NCI-H2107 treated with DMSO at 0.1 percent for 48 hours (cell line): ENCODE measurements around the gene TUT4.

Experiments used
- DNase-seq: peaks from one replicate; lab custom pipeline; 2025; ENCODE audit not compliant: unreplicated experiment; lab: John Stamatoyannopoulos, UW

TUT4 gene

GRCh38 chr1:52476943-52477342 lies 75.9 kb downstream of the TUT4 start:
- no peak for DNase-seq

- DNase-seq, result no peak
These were observed 78.1 kb downstream of the TUT4 start for GRCh38 chr1:52474807-52475206.

GRCh38 chr1:52473039-52473438 lies 79.9 kb downstream of the TUT4 start:
- no peak for DNase-seq

GRCh38 chr1:52472384-52472783 lies 80.5 kb downstream of the TUT4 start:
- no peak for DNase-seq

GRCh38 chr1:52469108-52469507 lies 83.8 kb downstream of the TUT4 start:
- DNase-seq, result no peak

- DNase-seq, result no peak
These were observed 89.0 kb downstream of the TUT4 start for GRCh38 chr1:52463891-52464290.

GRCh38 chr1:52461821-52462220 lies 91.1 kb downstream of the TUT4 start:
- no peak for DNase-seq

- DNase-seq, result no peak
These were observed 92.2 kb downstream of the TUT4 start for GRCh38 chr1:52460694-52461093.

GRCh38 chr1:52455686-52456085 lies 97.2 kb downstream of the TUT4 start:
- DNase-seq, result no peak

- no peak for DNase-seq
These were observed 98.1 kb downstream of the TUT4 start for GRCh38 chr1:52454779-52455178.

GRCh38 chr1:52454127-52454526 lies 98.8 kb downstream of the TUT4 start:
- no peak for DNase-seq

GRCh38 chr1:52444463-52444862 lies 108.4 kb downstream of the TUT4 start:
- DNase-seq, result no peak

- no peak for DNase-seq
These were observed 112.9 kb downstream of the TUT4 start for GRCh38 chr1:52439976-52440375.

- DNase-seq, result no peak
These were observed 116.1 kb downstream of the TUT4 start for GRCh38 chr1:52436817-52437216.

- DNase-seq, result no peak
These were observed 117.2 kb downstream of the TUT4 start for GRCh38 chr1:52435650-52436049.

GRCh38 chr1:52435211-52435610 lies 117.7 kb downstream of the TUT4 start:
- DNase-seq, result no peak

- no peak for DNase-seq
These were observed 120.1 kb downstream of the TUT4 start for GRCh38 chr1:52432807-52433206.

GRCh38 chr1:52427152-52427551 lies 125.7 kb downstream of the TUT4 start:
- DNase-seq, result no peak

- no peak for DNase-seq
These were observed 126.5 kb downstream of the TUT4 start for GRCh38 chr1:52426371-52426770.

- DNase-seq, result no peak
These were observed 128.1 kb downstream of the TUT4 start for GRCh38 chr1:52424813-52425212.

GRCh38 chr1:52424231-52424636 lies 128.7 kb downstream of the TUT4 start:
- no peak for DNase-seq

GRCh38 chr1:52423771-52424170 lies 129.1 kb downstream of the TUT4 start:
- no peak for DNase-seq

- no peak for DNase-seq
These were observed 129.8 kb downstream of the TUT4 start for GRCh38 chr1:52423055-52423454.

GRCh38 chr1:52420713-52421112 lies 132.2 kb downstream of the TUT4 start:
- no peak for DNase-seq
